ENCODE measurements around the gene ARL13B.

- TF ChIP-seq EP300 (IDR thresholded peaks at IDR 0.05) (no peak), CTCF (IDR thresholded peaks at IDR 0.05) (no peak), POLR2AphosphoS5 (IDR thresholded peaks at IDR 0.05) (no peak)
Measured at GRCh38 chr3:94099311-94099710, 119.4 kb downstream of the ARL13B start.

Data from upper lobe of left lung (tissue), 4 donors.